Anterior cingulate cortex (tissue), 58 donors: ENCODE results near the gene TLR3.
"Not testable (repeated sequence)": the region's sequence is repeated elsewhere in the genome, so short reads cannot be mapped to it uniquely, and the experiment has no call there.

Experiments
- DNase-seq, 58 donors: peaks; one replicate each; lab custom pipeline; 2025; lab: John Stamatoyannopoulos, UW

The TLR3 gene

GRCh38 chr4:186068581-186069348 lies at the start of gene TLR3:
TSS of gene TLR3 (plus strand) at chr4:186069156. CDS start at chr4:186076620, 7,464 bp downstream.
- DNase-seq: no peak

DNA sequence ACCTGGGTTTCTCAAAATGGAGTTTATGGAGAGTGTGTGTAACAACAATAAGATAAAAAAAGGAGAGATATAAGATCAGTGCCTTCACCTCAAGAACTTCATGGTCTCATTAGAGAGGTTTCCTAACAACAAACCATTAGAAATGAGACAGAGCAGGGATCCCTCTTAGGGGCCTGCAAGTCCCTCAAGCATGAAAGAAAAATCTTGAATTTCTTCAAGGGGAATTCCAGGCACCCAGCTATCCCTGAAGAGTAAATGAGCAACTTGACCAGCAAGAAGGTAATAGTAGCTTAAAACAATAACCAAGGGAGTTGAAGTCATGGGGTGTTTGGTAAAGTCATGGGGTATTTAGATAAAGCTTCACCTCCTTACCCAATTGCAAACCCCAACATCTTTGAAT lies 49.7 kb upstream of the TLR3 start:
- DNase-seq: no peak

GRCh38 chr4:186020106-186020792 lies 48.7 kb upstream of the TLR3 start:
- DNase-seq: no peak

DNA sequence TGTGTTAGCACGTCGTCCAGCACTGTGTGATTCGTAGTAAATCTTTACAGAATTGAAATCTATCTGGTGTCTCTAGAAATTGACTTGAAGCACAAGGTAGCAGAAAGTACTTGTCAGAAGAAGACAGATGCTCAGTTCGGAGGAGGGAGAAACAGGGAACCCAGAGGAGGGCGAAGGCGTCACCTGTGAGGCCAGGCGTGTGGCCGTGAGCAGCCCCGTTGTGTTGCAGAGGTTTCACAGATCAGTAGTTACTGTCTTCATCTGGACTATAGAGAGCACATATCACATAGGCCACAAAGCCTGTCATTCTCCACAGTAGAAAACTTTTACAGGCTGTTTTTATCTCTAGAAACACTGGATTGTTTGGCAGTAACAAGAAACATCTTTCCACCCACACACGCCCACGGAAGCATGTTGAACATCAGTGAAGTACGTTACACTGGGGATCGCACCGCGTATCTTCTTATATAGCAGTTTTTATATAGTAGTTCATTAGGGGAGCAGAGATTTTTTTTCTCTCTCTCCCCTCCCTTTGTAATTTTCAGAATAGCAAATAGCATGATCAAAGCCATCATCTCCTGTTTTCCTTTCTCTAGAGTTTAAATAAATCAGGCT lies 48.1 kb upstream of the TLR3 start:
- peak in 23 of 58 donors; percentile 4 to 57 (median 22) for DNase-seq

- DNase-seq: peak in 44 of 58 donors; percentile 3 to 63 (median 24)
Observed at GRCh38 chr4:186021461-186022167, 47.3 kb upstream of the TLR3 start.

DNA sequence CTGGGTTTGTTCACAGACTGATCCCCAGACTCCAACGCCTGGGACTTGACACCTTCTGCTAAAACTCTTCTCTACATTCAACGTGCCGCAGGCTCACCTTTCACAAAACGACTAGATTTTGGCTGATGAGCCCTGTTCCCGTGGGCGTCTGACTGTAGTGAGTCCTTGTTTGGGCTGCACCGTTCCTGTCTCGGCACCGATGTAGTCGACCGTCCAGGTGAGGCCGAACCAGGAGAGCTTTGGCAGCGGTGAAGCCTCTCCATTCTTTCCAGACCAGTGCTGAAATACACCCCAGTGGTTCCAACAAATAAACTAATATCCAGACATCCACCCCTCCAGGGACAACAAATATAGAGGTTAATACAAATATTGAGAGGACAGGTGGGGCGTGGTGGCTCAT lies 45.0 kb upstream of the TLR3 start:
- no peak for DNase-seq

DNA sequence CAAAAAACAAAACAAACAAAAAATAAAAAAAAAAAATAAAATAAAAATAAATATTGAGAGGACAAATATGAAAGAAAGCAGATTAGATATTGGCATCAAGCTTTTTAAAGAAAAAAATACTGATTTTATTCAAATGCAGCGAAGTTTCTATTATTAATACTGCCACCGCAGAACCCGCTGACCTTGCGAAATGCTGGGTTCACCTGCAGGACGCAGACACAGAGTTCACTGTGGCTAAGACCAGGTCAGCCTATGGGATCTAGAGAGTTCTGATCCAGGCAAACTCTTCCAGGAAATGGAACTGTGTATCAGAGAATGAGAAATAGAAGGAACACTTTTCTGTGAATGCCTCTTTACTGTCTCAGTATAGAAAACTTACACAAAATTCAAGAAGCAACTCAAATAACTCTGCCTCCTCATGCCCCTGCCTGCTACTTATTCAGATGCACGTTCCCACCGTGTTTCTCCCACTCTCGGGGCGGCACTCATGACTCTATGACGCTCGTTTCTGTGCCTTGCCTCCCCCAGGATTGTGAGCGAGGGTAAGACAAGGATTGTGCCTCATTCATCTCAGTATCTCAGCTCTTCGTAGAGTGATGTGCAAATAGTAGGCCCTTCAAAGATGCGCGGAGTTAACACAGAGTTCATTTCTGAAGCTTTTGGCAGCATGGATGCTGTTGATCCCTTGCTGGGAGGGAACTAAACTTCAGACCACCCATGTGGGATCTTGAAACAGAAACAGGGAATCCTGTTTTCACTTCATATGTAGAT lies 44.1 kb upstream of the TLR3 start:
- peak in 1 of 58 donors; percentile 43 for DNase-seq

DNA sequence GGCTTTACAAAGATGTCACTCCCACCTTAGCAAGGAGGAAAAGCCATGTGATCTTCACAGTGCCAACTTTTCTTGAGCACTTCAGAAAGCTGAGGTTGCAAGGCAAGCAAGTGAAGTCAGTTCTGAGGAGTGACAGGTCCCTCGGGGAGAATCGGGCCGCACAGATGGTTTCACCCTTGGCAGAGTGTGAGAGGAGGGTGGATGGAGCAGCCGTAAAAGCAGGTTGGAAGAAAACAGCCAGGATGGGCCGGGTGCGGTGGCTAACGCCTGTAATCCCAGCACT lies 43.6 kb upstream of the TLR3 start:
- DNase-seq: no peak

DNA sequence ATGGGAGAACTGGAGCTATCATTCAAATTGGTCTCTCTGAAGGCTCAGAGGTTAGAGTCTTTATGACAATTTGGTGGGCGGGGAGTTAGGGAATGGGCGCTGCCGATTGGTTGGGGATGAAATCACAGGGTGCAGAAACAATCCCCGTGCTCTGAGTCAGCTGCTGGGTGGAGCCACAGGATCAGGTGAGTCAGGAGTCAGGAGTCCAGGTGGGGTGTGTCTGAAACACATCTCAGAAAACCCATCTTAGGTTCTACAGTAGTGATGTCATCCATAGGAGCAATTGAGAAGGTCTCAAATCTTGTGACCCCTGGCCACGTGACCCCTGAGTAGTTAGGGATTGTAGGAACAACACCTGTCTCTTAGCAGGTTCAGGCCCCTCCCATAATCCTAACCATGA lies 41.6 kb upstream of the TLR3 start:
- no peak for DNase-seq

- peak in 40 of 58 donors; percentile 3 to 61 (median 22) for DNase-seq
Observed at GRCh38 chr4:186029571-186030398, 39.2 kb upstream of the TLR3 start.

- no peak for DNase-seq
Observed at GRCh38 chr4:186030399-186030775, 38.6 kb upstream of the TLR3 start.

DNA sequence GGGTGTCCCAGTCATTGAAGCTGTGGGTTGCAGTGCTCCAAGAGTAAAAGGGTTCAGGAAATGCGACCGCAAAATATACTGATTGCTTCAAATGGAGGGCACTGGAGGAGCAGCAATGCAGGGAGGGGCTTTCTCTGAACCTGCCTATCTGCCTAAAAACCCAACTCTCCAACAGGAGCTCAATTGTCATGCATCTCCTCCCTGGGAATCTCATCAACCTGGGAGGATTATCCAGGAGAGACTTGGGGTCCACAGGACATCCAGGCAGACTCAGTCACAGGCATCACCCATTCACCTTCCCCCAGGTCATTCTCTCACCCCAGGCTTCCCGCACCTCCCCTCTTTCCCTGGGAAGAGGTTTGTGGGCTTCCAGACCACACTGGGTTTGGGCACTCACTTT lies 38.2 kb upstream of the TLR3 start:
- DNase-seq: no peak

DNA sequence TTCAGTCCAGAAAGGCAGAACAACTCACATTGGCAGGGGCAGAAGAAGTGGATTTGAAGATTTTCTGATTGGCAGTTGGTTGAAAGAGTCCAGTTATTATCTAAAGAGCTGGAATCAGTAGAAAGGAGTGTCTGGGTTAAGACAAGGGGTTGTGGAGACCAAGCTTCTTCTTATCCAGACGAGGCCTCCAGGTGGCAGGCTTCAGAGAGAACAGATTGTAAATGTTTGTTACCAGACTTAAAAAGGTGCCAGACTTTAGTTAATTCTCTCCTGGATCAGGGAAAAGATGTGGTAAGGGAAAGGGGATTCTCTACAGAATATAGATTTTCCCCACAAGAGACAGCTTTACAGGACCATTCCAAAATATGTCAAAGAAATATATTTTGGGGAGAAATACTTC lies 36.7 kb upstream of the TLR3 start:
- peak in 1 of 58 donors; percentile 18 for DNase-seq

GRCh38 chr4:186033027-186033426 lies 35.9 kb upstream of the TLR3 start:
- no peak for DNase-seq

- DNase-seq: not testable (repeated sequence)
Observed at GRCh38 chr4:186034613-186035012, 34.3 kb upstream of the TLR3 start.

GRCh38 chr4:186036976-186037581 lies 31.9 kb upstream of the TLR3 start:
- DNase-seq: no peak

DNA sequence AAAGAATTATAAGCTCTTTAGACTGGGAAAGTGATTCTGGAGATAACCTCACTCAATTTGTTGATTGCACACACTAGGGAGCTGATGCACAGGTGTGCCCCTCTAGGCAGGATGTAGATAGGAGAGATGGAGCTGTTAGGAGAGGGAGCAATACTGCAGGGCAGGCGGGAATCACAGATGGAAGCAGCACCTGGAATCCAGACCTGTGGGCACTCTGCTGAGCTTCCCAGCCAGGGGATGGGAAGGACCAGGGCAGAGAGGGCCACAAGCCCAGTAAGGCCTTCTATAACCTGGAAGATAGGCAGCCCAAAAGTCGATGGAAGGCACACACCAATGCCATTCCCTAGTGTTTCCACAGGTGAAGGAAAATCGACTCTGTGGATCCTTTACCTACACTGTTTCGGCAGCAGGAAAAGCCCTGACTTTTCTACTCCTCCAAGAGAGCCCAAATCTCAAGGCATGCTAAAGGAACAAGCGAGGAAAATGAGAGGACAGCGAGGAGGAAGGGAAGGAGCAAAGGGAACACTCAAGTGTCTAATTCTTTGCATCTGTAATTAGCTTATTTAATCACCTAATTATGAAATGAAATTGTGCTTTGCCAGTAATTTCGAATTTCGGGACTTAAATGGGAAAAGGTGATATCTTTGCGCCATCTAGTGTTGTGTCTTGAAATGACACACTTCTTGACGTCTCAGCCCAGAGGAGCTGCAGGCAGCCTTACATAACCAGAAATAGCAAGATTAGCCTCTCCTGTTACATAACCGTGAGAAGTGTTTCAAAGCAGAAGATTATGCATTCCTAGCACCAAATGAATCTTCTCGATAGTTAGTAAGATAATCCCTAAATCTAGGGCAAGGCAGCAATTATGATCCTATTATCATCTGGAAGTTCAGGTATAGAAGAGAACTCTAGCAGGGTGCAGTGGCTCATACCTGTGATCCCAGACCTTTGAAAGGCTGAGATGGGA lies 31.0 kb upstream of the TLR3 start:
- peak in 36 of 58 donors; percentile 2 to 74 (median 22) for DNase-seq

- DNase-seq: no peak
Observed at GRCh38 chr4:186039697-186040096, 29.3 kb upstream of the TLR3 start.
